Duodenal mucosa (tissue), 2 donors: ENCODE measurements around the gene CSF3.

Experiments
- H3K27ac ChIP-seq: one replicate; pipeline ENCODE4 v1.7.0; 2013; ENCODE audit warnings: low read depth, low read length
- H3K27me3 ChIP-seq, 2 donors: one replicate each; pipeline ENCODE4 v1.7.0; 2013; ENCODE audit warnings: low read length in 2 of 2, control low read depth in 1 of 2; ENCODE audit not compliant: insufficient read depth in 2 of 2, control insufficient read depth in 1 of 2
- H3K36me3 ChIP-seq, 2 donors: one replicate each; pipeline ENCODE4 v1.7.0; 2013; ENCODE audit warnings: low read length in 2 of 2, control low read depth in 1 of 2; ENCODE audit not compliant: insufficient read depth in 2 of 2, control insufficient read depth in 1 of 2
- H3K4me1 ChIP-seq, 2 donors: one replicate each; pipeline ENCODE4 v1.7.0; 2013; ENCODE audit warnings: low read length in 2 of 2, control low read depth in 1 of 2; ENCODE audit not compliant: insufficient read depth in 2 of 2, control insufficient read depth in 1 of 2
- H3K4me3 ChIP-seq, 2 donors: one replicate each; pipeline ENCODE4 v1.7.0; 2013; ENCODE audit warnings: low read length in 2 of 2, low read depth in 1 of 2
- H3K9ac ChIP-seq, 2 donors: one replicate each; pipeline ENCODE4 v1.7.0; 2013; ENCODE audit warnings: low read length in 2 of 2, low read depth in 1 of 2
- H3K9me3 ChIP-seq, 2 donors: one replicate each; pipeline ENCODE4 v1.7.0; 2013; ENCODE audit warnings: low read length in 2 of 2, control low read depth in 1 of 2; ENCODE audit not compliant: control insufficient read depth in 1 of 2

Gene CSF3

GRCh38 chr17:39979016-39979670 lies 36.1 kb upstream of the CSF3 start:
- no peak overlapping the region for H3K4me3 ChIP-seq
- H3K9ac ChIP-seq, result peak overlapping the region in 1 of 2 donors; percentile 85
- H3K27ac ChIP-seq, result no peak overlapping the region
- peaks cover 0 to 4% of the 10 kb centered on the region in 2 donors for H3K36me3 ChIP-seq
- peaks cover 16 to 25% of the 10 kb centered on the region in 2 donors for H3K4me1 ChIP-seq
- no peaks in the 10 kb centered on the region for H3K9me3 ChIP-seq
- H3K27me3 ChIP-seq, result no peaks in the 10 kb centered on the region

GRCh38 chr17:39979893-39980350 lies 35.3 kb upstream of the CSF3 start:
- H3K4me3 ChIP-seq, result peak overlapping the region; percentile 92 to 98
- H3K4me1 ChIP-seq, result peaks cover 16 to 25% of the 10 kb centered on the region in 2 donors
- peak overlapping the region; percentile 69 for H3K27ac ChIP-seq
- H3K9me3 ChIP-seq, result no peaks in the 10 kb centered on the region
- H3K36me3 ChIP-seq, result peaks cover 0 to 12% of the 10 kb centered on the region in 2 donors
- no peaks in the 10 kb centered on the region for H3K27me3 ChIP-seq
- peak overlapping the region; percentile 80 to 85 for H3K9ac ChIP-seq

- peak within 1 kb of the TSS; percentile 88 to 96 for H3K9ac ChIP-seq
- H3K4me1 ChIP-seq, result peaks cover 16 to 25% of the 10 kb centered on the region in 2 donors
- peak within 1 kb of the TSS; percentile 92 to 98 for H3K4me3 ChIP-seq
These were observed 34.7 kb upstream of the CSF3 start, which contains the start of gene PSMD3 for GRCh38 chr17:39980351-39981206. Gene PSMD3 (plus strand): TSS chr17:39980807. CDS start chr17:39980971, 164 bp downstream.

GRCh38 chr17:39981207-39981741 lies 34.0 kb upstream of the CSF3 start:
- peak overlapping the region; percentile 92 to 98 for H3K4me3 ChIP-seq
- H3K27ac ChIP-seq, result peak overlapping the region; percentile 81
- no peaks in the 10 kb centered on the region for H3K27me3 ChIP-seq
- peak overlapping the region; percentile 88 to 96 for H3K9ac ChIP-seq
- H3K4me1 ChIP-seq, result peaks cover 16 to 25% of the 10 kb centered on the region in 2 donors
- H3K36me3 ChIP-seq, result peaks cover 11 to 25% of the 10 kb centered on the region in 2 donors
- H3K9me3 ChIP-seq, result no peaks in the 10 kb centered on the region

More at GRCh38 chr17:39980351-39981206, 34.7 kb upstream of the CSF3 start, which contains the start of gene PSMD3:
- Histone ChIP-seq H3K36me3 (peaks cover 6 to 18% of the 10 kb centered on the region in 2 donors), H3K9me3 (no peaks in the 10 kb centered on the region), H3K27ac (peak within 1 kb of the TSS; percentile 81), H3K27me3 (no peaks in the 10 kb centered on the region)

GRCh38 chr17:39981766-39982375 lies 33.4 kb upstream of the CSF3 start:
- H3K36me3 ChIP-seq, result peaks cover 17 to 31% of the 10 kb centered on the region in 2 donors
- H3K27ac ChIP-seq, result no peak overlapping the region
- H3K9me3 ChIP-seq, result no peaks in the 10 kb centered on the region
- peak overlapping the region; percentile 88 to 96 for H3K9ac ChIP-seq
- peaks cover 16 to 25% of the 10 kb centered on the region in 2 donors for H3K4me1 ChIP-seq
- peak overlapping the region; percentile 92 to 98 for H3K4me3 ChIP-seq
- H3K27me3 ChIP-seq, result no peaks in the 10 kb centered on the region

- H3K9ac ChIP-seq, result no peak overlapping the region
- no peaks in the 10 kb centered on the region for H3K4me1 ChIP-seq
- no peaks in the 10 kb centered on the region for H3K27me3 ChIP-seq
- H3K4me3 ChIP-seq, result no peak overlapping the region
- no peaks in the 10 kb centered on the region for H3K9me3 ChIP-seq
- peaks cover 64 to 94% of the 10 kb centered on the region in 2 donors for H3K36me3 ChIP-seq
- H3K27ac ChIP-seq, result no peak overlapping the region
These were observed 26.9 kb upstream of the CSF3 start for GRCh38 chr17:39988206-39988810.

GRCh38 chr17:39994448-39994847 lies 20.8 kb upstream of the CSF3 start:
- no peak overlapping the region for H3K4me3 ChIP-seq
- H3K36me3 ChIP-seq, result peaks cover 69 to 79% of the 10 kb centered on the region in 2 donors
- no peak overlapping the region for H3K27ac ChIP-seq
- H3K9me3 ChIP-seq, result no peaks in the 10 kb centered on the region
- peaks cover 0 to 3% of the 10 kb centered on the region in 2 donors for H3K4me1 ChIP-seq
- H3K27me3 ChIP-seq, result no peaks in the 10 kb centered on the region
- no peak overlapping the region for H3K9ac ChIP-seq

GRCh38 chr17:39995438-39995837 lies 19.8 kb upstream of the CSF3 start:
- Histone ChIP-seq H3K27ac (no peak overlapping the region), H3K36me3 (peaks cover 60 to 69% of the 10 kb centered on the region in 2 donors), H3K4me3 (no peak overlapping the region), H3K4me1 (peaks cover 0 to 3% of the 10 kb centered on the region in 2 donors), H3K9me3 (no peaks in the 10 kb centered on the region), H3K9ac (no peak overlapping the region), H3K27me3 (no peaks in the 10 kb centered on the region)

GRCh38 chr17:39996162-39996561 lies 19.1 kb upstream of the CSF3 start:
- no peaks in the 10 kb centered on the region for H3K27me3 ChIP-seq
- H3K4me3 ChIP-seq, result no peak overlapping the region
- H3K9ac ChIP-seq, result no peak overlapping the region
- H3K4me1 ChIP-seq, result peaks cover 0 to 3% of the 10 kb centered on the region in 2 donors
- no peaks in the 10 kb centered on the region for H3K9me3 ChIP-seq
- no peak overlapping the region for H3K27ac ChIP-seq
- H3K36me3 ChIP-seq, result peaks cover 56 to 64% of the 10 kb centered on the region in 2 donors
